ENCODE results near the gene WDR45B. TPM values are rescaled to one million over a fixed set of nuclear protein-coding genes. Genes with fewer than 3 reads are reported as not detected.

WDR45B gene
- total RNA-seq, 1 experiment from 2014 or later, result 132 TPM

DNA sequence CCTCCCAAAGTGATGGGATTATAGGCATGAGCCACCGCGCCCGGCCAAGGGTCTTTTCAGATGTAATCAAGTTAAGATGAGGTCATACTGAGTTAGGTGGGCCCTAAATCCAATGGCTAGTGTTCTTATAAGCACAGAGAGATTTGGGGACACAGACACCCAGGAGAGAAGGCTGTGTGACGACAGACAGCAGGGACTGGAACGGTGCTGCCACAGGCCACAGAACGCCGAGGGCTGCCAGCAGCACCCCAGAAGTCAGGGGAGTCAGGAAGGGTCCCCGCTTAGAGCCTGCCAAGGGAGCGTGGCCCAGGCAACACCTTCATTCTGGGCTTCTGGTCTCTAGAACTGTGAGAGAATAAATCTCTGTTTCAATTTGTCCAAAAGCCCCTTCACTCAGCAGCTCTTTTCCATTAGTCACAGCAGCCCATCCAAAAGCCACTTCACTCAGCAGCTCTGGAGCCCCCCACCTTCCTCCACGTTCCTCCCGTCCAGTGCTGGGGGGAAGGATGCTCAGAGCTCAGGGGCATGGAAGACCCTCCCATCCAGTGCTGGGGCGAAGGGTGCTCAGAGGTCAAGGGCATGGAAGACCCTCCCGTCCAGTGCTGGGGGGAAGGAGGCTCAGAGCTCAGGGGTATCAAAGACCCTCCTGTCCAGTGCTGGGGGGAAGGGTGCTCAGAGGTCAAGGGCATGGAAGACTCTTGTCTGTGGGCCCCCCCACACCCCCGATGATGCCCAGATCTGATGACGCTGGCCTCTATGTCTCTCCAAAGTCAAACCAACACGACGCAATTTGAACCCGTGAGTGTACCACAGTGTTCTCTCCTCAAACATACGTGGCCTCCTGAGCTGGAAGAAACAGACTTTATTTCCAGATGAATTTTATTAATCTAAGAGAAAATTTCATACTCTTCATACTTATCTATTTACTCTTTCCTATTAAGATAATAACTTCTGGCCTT is 38.4 kb upstream of the WDR45B start:
- intact Hi-C loops (cut with micrococcal nuclease; ENCODE audit: unreplicated experiment), result no loop called here
- no TSS peak for BruUV-seq (replicated peaks)
- in situ Hi-C loops (cut with HindIII; ENCODE audit: low pct_unique_long_range_greater_than_20kb, low sequenced_read_pairs), result no loop called here
- no peak for DNase-seq (ENCODE audit: low read depth, low spot score)
- ChIA-PET CTCF (no interaction called here), POLR2A (no interaction called here)
- no peaks in the 10 kb centered on the region for H3K36me3 ChIP-seq (ENCODE audit: control insufficient read depth, insufficient read depth, low read length)
- no peak overlapping the region for H3K27ac ChIP-seq (ENCODE audit: low read length)
- TF ChIP-seq, protein P1, sequence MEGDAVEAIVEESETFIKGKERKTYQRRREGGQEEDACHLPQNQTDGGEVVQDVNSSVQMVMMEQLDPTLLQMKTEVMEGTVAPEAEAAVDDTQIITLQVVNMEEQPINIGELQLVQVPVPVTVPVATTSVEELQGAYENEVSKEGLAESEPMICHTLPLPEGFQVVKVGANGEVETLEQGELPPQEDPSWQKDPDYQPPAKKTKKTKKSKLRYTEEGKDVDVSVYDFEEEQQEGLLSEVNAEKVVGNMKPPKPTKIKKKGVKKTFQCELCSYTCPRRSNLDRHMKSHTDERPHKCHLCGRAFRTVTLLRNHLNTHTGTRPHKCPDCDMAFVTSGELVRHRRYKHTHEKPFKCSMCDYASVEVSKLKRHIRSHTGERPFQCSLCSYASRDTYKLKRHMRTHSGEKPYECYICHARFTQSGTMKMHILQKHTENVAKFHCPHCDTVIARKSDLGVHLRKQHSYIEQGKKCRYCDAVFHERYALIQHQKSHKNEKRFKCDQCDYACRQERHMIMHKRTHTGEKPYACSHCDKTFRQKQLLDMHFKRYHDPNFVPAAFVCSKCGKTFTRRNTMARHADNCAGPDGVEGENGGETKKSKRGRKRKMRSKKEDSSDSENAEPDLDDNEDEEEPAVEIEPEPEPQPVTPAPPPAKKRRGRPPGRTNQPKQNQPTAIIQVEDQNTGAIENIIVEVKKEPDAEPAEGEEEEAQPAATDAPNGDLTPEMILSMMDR (IDR thresholded peaks at IDR 0.05), result no peak
- no peak for TF ChIP-seq TCF7L2 (IDR thresholded peaks at IDR 0.05; ENCODE audit: low read depth, low read length)
- TF ChIP-seq SIN3A (IDR thresholded peaks at IDR 0.05; ENCODE audit: borderline replicate concordance, insufficient read depth, low read depth, low read length), result no peak
- TF ChIP-seq, protein P2, sequence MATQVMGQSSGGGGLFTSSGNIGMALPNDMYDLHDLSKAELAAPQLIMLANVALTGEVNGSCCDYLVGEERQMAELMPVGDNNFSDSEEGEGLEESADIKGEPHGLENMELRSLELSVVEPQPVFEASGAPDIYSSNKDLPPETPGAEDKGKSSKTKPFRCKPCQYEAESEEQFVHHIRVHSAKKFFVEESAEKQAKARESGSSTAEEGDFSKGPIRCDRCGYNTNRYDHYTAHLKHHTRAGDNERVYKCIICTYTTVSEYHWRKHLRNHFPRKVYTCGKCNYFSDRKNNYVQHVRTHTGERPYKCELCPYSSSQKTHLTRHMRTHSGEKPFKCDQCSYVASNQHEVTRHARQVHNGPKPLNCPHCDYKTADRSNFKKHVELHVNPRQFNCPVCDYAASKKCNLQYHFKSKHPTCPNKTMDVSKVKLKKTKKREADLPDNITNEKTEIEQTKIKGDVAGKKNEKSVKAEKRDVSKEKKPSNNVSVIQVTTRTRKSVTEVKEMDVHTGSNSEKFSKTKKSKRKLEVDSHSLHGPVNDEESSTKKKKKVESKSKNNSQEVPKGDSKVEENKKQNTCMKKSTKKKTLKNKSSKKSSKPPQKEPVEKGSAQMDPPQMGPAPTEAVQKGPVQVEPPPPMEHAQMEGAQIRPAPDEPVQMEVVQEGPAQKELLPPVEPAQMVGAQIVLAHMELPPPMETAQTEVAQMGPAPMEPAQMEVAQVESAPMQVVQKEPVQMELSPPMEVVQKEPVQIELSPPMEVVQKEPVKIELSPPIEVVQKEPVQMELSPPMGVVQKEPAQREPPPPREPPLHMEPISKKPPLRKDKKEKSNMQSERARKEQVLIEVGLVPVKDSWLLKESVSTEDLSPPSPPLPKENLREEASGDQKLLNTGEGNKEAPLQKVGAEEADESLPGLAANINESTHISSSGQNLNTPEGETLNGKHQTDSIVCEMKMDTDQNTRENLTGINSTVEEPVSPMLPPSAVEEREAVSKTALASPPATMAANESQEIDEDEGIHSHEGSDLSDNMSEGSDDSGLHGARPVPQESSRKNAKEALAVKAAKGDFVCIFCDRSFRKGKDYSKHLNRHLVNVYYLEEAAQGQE (IDR thresholded peaks at IDR 0.05; ENCODE audit: insufficient read depth in 1 of 2, low read depth in 2 of 2, low read length in 1 of 2), result no peak
- TF ChIP-seq POLR2AphosphoS5 (IDR thresholded peaks at IDR 0.05; ENCODE audit: low read depth, low read length), result no peak
- H3K4me1 ChIP-seq (ENCODE audit: control insufficient read depth, insufficient read depth, low read length), result no peaks in the 10 kb centered on the region
- no peaks in the 10 kb centered on the region for H3K9me3 ChIP-seq (ENCODE audit: control insufficient read depth, insufficient read depth, low read depth, low read length)
- H3K4me3 ChIP-seq (ENCODE audit: low read depth in 2 of 2, low read length in 2 of 2), result no peak overlapping the region
- H3K27me3 ChIP-seq (ENCODE audit: control insufficient read depth, insufficient read depth, low read length), result no peaks in the 10 kb centered on the region
- no peak for ATAC-seq

DNA sequence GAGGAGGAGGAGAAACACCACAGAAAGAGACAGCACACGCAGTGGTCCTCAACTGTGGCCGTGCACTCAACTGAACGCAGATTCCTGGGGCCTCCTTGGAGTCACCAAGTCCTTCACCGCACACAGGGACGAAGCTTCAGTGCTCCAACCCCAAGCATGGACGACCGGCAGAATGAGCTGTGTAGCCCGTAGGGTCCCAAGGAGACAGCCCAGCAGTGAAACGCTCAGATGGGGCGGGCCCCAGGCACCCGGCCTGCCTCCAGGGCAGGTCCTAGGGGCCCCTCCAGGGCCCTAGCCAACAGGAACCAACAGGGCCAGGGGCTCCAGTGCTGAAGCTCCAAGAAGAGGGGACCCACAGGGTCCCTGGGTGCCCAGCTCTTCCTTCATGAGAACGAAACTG is 37.0 kb upstream of the WDR45B start:
- ChIA-PET POLR2A (no interaction called here), CTCF (no interaction called here)
- Histone ChIP-seq H3K27me3 (ENCODE audit: control insufficient read depth, insufficient read depth, low read length) (no peaks in the 10 kb centered on the region), H3K36me3 (ENCODE audit: control insufficient read depth, insufficient read depth, low read length) (no peaks in the 10 kb centered on the region), H3K4me3 (ENCODE audit: low read depth in 2 of 2, low read length in 2 of 2) (no peak overlapping the region), H3K4me1 (ENCODE audit: control insufficient read depth, insufficient read depth, low read length) (no peaks in the 10 kb centered on the region), H3K9me3 (ENCODE audit: control insufficient read depth, insufficient read depth, low read depth, low read length) (peaks cover 4% of the 10 kb centered on the region; the same call in 1 of the 2 replicates), H3K27ac (ENCODE audit: low read length) (no peak overlapping the region)
- no TSS peak for BruUV-seq (replicated peaks)
- DNase-seq (ENCODE audit: low read depth, low spot score) (no peak), ATAC-seq (no peak)
- in situ Hi-C loops (cut with HindIII; ENCODE audit: low pct_unique_long_range_greater_than_20kb, low sequenced_read_pairs), result no loop called here
- intact Hi-C loops (cut with micrococcal nuclease; ENCODE audit: unreplicated experiment), result no loop called here
- TF ChIP-seq, protein P1 (IDR thresholded peaks at IDR 0.05), result no peak
- TF ChIP-seq, protein P2 (IDR thresholded peaks at IDR 0.05; ENCODE audit: insufficient read depth in 1 of 2, low read depth in 2 of 2, low read length in 1 of 2), result no peak
- no peak for TF ChIP-seq POLR2AphosphoS5 (IDR thresholded peaks at IDR 0.05; ENCODE audit: low read depth, low read length)
- no peak for TF ChIP-seq SIN3A (IDR thresholded peaks at IDR 0.05; ENCODE audit: borderline replicate concordance, insufficient read depth, low read depth, low read length)
- no peak for TF ChIP-seq TCF7L2 (IDR thresholded peaks at IDR 0.05; ENCODE audit: low read depth, low read length)
